ENCODE data around the gene RNASE11.
"Not testable (repeated sequence)": the region's sequence is repeated elsewhere in the genome, so short reads cannot be mapped to it uniquely, and the experiment has no call there.

The RNASE11 gene

DNA sequence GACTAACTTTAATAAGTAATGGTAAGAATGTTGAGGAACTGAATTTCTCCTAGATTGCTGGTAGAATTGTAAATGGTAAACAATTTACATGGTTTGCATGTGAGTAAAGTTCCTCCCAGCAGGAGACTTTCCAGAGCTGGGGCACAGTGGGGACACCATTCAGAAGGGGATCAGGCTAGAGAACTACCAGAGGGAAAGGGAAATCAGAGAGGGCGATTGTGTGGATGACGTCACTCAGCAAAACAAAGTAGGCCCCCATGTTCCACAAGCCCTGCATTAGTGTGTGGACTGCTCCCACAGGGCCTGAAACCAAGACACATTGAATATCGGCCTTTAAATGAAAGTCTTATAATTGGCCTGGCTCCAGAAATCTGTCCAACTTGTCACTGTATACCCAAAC lies 9.5 kb downstream of the RNASE11 start:
- DNase-seq, result no peak

DNA sequence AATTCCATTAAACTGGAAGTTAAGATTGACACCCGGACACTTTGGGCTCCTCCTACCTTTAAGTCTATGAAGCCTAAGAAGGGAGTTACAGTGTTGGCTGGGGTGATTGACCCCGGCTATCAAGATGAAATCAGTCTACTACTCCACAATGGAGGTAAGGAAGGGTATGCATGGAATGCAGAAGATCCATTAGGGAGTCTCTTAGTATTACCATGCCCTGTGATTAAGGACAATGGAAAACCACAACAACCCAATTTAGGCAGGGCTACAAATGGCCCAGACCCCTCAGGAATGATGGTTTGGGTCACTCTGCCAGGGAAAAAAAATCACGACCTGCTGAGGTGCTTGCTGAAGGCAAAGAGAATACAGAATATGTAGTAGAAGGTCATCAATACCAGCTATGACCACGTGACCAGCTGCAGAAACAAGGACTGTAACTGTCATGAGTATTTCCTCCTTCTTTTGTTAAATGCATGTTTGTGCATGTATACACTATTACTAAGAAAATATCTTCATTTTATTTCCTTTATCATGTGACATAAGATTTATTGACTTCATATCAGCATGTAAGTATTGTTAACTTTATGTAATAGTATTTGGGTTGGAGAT lies 15.3 kb downstream of the RNASE11 start:
- not testable (repeated sequence) for DNase-seq

DNA sequence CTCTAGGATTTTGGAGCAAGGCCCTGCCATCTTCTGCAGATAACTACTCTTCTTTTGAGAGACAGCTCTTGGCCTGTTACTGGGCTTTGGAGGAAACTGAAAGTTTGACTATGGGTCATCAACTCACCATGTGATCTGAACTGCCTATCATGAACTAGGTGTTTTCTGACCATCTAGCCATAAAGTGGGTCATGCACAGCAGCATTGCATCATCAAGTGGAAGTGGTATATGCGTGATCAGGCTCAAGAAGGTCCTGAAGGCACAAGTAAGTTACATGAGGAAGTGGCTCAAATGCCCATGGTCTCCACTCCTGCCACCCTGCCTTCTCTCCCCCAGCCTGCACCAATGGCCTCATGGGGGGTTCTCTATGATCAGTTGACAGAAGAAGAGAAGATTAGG lies 17.1 kb downstream of the RNASE11 start:
- DNase-seq, result not testable (repeated sequence)

DNA sequence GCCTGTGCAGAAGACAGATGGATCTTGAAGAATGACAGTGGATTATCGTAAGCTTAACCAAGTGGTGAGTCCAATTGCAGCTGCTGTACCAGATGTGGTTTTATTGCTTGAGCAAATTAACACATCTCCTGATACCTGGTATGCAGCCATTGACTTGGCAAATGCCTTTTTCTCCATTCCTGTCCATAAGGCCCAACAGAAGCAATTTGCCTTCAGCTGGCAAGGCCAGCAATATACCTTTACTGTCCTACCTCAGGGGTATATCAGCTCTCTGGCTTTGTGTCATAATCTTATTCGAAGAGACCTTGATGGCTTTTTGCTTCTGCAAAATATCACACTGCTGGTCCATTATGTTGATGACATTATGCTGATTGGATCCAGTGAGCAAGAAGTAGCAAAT lies 17.9 kb downstream of the RNASE11 start:
- not testable (repeated sequence) for DNase-seq

DNA sequence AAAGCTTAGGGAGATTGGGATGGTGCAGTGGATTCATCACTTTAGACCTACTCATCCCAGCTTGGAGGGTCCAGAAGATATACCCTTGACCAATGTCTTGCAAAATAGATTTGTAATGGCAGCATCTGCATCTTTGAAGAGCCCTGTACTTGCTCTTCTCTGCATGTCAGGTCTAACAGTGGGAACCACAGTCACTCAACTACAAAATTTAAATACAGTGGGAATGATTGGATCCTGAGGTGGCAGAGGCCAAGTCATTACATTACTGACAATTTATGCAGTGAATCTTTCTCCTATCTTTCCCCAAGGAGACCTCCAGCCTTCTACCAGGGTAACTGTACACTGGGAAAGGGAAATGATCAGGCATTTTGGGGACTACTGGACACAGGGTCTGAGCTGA lies 18.7 kb downstream of the RNASE11 start:
- no peak for DNase-seq

DNA sequence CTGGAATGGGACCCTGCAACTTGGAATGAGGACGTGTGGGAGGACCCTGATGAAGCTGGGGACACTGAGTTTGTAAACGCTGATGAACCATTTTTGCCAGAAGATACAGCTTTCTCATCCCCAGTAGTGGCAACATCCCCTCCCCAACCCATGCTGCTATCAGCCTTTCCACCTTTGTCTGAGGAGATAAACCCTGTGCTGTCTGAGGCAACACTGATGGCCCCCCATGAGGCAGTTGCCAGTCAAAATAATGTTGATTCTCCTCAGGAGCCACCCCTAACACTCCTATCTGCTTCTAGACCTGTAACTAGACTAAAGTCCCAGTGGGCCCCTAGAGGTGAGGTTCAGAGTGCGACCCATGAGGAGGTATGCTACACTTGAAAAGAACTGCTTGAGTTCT lies 19.4 kb downstream of the RNASE11 start:
- no peak for DNase-seq

DNA sequence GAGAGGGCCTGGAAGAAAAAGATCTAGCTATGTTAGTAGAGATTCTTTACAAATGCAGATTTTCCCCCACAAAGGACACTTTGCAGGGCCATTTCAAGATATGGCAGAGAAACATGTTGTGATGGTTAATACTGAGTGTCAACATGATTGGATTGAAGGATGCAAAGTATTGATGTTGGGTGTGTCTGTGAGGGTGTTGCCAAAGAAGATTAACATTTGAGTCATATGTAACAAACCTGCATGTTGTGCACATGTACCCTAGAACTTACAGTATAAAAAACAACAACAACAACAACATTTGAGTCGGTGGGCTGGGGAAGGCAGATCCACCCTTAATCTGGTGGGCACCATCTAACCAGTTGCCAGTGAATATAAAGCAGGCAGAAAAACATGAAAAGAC lies 20.6 kb downstream of the RNASE11 start:
- not testable (repeated sequence) for DNase-seq

DNA sequence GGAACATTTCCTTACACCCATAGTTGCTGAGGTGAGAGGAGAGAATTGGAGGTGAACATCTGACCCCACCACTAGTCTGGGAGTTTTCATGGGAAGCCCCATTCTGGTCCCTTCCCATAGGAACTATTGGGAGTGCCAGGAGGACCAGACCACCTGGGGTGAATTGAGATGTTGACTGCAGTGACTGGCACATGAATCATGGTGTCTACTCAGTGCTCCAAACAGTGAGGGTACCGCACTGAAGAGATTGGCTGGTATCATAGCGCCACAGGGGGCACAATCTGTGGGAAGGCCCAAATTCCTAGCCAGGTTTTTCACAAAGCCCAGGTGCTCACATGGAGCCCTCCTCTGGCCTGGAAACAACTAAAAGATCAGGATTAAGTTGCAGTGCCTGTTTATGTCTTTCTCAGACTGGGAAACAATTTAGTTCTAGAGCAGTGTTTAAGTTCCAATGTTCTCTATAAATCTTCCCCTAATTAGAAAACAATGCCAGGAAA lies 23.3 kb downstream of the RNASE11 start:
- no peak for DNase-seq

DNA sequence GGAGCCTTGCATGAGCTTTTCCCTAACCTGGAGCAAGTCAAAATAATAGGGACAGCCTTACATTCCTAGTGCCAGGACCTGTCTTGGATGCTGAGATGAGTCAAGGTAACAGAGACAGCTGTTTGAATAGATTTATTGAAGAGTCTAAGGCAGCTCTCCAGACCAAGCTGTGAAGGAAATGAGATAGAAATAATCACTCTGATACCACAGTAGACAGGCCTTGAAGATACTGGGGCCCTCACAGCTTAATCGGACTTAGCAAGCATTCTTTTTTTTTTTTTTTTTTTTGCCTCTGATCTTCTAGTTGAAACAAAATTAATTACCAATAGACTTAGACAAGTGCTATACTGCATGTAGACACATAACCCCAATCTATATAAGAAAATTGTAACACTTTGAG lies 23.8 kb downstream of the RNASE11 start:
- DNase-seq, result no peak

DNA sequence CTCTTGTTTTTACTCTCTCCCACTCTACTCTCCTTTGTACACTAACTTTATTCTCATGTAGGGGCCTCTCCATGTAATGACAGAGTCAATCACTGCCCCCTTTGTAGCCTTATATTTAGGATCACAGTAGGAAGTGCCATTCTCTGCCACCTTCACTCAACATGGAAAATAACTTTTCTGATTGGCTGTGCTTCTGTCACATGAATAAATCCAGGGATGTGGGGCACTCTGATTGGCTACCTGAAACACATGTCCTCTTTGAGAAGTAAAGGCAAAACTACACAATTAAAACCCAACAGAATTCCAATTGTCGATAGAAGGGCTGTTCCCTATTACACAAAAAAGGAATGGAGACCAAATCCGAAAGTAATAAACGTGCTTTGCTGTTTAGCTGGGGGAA lies 26.8 kb downstream of the RNASE11 start, which contains the start of gene RNASE9:
Gene RNASE9 (minus strand): TSS at position 87 of the 400 bp plus-strand sequence.
- DNase-seq, result no peak

DNA sequence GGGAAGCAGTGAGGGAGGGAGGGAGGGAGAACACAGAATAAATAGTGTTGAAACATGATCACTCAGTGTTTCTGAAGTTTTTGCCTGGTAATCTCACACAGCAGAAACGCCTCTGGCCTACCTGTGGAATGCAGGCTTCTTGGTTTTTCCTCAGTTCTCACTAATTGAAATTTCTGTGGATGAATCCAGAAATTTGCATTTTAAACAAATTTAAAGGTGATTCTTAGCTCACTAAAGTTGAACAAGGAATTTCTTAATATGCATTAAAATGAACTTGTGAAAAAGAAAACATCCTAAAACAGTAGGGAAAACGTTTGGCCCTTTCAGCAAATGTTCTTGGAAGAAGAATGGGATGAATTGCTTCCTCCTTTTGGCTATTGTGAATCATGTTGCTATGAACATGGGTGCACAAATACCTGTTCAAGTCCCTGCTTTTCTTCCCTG lies 28.3 kb downstream of the RNASE11 start:
- DNase-seq, result no peak

DNA sequence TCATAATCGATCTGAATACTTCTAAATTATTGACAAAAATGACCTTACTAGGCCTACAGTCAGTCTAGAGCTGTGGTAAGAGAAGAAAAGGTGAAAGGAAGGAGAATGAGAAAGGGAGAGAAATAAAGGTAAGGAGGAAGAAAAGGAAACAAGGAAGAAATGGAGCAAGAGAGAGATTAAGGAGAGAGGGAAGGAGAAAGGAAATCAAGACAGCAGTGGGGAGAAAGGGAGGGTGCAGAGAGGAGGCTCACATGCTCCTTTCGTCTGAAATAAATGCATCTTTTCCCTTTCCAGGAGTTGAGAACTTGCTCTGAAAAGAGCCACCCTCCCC lies 30.6 kb downstream of the RNASE11 start:
- DNase-seq, result no peak

DNA sequence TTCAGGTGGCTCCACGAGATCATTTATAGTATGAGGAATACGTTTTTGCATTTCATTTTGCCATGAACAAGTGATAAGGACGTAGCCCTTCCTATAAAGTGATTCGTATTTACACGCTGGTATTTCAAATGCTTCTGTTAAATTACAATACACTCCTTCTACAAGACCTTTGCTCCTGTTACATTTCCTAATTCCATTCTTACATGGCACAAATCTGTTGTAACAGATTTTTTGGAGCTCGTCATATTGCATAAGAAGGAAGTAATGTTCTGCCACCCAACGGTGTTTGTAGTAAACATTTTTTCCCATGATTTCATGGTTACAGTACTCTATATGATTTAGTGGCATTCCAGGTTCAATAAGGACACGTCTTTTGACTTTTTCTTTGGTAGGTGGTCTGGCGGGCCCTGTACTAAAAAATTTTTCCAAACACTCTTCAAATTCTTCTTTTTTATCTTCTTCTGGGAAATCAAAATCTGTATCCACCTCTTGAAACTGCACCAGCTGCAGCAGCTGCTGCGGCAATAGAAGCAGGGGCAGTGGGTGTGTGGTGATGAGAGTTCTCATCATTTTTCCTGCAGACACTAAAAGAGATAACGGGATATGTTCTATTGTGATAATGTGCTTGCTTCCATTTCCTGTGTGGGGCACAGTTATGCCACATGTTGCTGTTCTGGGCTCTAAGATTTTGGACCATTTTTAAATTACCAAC lies 31.1 kb downstream of the RNASE11 start:
- no peak for DNase-seq

DNA sequence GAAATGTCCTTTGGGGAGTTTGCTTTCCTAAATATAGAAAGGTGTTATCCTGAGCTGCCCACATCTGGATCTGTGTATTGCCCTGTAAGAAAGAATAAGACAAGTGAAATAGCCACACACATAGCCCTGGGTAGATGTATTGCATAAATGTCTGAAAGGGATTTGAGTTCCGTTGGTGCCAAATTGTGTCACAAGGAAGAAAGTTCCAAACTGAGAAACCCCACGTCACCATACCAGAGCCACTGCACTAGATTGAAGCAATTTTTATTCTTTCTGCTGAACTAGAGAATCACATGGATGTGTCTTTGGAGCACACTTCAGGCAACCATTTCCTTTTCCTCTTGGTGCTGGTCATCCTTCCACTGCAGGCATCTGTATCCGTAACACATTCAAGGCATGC lies 32.0 kb downstream of the RNASE11 start:
- DNase-seq, result no peak

DNA sequence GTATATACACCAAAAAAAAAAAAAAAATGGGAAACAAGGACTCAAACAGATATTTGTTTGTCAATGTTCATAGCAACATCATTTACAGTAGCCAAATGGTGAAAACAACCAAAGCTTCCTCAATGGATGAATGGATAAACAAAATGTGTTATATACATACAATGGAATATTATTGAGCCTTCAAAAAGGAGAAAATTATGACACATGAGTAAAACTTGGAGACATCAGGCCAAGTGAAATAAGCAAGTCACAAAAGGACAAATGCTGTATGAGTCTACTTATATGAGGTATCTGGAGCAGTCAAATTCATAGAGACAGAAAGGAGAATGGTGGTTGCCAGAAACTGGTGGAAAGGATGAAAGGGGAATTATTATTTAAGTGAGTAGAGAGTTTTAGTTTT lies 34.8 kb downstream of the RNASE11 start:
- no peak for DNase-seq

DNA sequence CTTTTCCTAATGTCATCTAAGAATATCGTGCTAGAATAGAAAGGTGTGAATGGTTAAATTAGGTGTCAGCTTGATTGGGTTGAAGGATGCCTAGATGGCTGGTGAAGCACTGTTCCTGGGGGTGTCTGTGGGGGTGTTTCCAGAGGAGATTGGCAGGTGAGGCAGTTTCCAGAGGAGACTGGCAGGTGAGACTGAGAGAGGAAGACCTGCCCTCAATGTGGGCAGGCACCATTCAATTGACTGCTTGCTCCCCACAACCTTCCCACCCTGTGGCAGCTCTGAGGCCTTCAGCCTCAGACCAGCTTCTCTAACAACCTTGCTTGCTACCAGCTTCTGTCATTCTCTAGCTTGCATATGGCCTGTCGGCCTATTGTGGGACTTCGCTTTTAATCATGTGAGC lies 36.2 kb downstream of the RNASE11 start:
- DNase-seq, result no peak

DNA sequence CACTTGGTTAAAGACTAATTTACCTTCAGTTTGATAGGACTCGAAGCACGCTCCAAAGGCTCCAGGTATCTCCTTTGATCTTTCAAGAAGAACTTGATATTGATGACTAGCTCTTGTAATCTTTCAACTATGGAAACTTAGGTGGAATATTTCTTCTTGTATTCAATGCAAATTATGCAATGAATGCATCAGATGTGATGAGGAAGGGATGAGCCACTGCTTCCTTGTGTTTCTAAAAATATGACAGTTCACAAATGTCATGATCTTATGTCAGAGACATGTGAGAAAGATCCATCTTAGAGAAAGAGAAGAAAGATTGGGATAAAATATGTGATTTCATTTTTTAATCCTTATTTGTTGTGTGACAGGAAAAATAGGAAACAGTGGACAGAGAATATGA lies 36.9 kb downstream of the RNASE11 start:
- DNase-seq, result no peak

DNA sequence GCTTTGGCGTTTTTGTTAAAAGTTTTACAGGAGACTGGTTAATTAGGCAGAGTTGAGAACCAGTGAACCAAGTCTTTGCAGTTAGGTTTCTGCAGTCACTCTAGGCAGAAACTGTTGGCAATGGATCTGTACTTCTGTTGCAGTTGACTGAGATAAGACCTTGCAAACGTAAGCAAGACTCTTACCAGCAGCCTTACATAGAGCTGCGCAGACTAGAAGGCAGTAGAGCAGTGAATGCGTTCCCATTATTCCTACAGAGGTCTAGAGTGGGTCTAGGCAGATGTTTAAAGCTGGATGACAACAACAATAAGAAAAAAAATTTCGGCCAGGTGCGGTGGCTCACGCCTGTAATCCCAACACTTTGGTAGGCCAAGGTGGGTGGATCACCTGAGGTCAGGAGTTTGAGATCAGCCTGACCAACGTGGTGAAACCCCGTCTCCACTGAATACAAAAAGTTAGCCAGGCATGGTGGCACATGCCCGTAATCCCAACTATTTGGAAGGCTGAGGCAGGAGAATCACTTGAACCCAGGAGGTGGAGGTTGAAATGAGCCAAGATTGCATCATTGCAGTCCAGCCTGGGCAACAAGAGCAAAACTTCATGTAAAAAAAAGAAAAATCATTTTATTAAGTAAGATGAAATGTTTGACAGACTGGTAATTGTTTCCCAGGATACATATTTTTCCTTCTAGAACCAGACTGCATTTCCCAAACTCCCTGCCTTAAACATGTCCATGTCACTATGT lies 39.2 kb downstream of the RNASE11 start:
- DNase-seq, result no peak

DNA sequence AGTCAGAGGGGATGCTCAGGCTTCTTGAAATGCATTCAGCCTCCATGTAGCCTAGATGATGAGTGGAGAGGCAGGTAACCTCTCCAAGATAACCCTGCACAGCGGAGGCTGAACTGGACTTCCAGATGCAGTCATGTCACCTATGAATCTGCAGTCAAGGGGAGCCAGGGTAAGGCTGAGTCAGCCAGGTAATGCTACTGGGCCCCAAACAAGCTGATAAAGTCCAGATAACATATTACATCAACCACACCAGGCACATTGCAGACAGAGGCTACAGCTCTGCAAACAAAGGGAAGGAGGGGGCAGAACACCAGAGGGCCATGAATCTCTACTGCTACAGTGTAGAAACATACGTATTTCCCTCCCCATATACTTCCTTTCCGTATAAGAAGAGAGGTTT lies 40.9 kb downstream of the RNASE11 start:
- DNase-seq, result no peak

DNA sequence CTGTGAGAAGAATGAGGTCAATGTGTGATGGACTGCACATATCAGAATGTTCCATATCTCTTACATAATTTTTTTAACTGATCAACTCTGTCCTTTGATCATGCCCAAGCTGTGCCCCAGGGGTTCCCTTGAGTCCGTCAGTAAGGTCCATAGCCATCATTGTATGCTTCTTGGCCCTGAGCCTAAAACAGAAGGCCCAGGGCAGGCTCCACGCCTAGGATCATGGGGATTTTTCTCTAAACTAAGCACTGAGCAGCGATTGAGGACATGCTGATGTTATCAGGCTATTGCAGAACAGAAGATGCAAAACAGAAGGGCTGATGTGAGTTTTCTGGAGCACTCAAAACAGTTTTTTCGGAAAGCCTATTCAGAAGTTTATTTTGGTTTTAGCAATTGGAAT lies 47.9 kb downstream of the RNASE11 start:
- no peak for DNase-seq

Data from activated CD8-positive, alpha-beta memory T cell treated with anti-CD3 and anti-CD28 coated beads, Interleukin-2, amount 50 U/mL, for 4 hours (primary cell).